Karpas-422 (cell line): Measurements from ENCODE around the gene PCBP2. TPM values are rescaled to one million over a fixed set of nuclear protein-coding genes. Genes with fewer than 3 reads are reported as not detected.

Experiments
- DNase-seq: peaks from one replicate; pipeline ENCODE4 v3.0.0-alpha.2; 2015
- H2AFZ ChIP-seq: fragments of 200-600 bp; sonication (generic); 2 replicates; pipeline ENCODE4 v1.6.1; 2014; ENCODE audit warnings: antibody characterized with exemption, low read length, mixed read lengths
- H3K27ac ChIP-seq: fragments of 200-600 bp; sonication (generic); 2 replicates; pipeline ENCODE4 v1.5.1; 2014; ENCODE audit warnings: mild to moderate bottlenecking, low read length, moderate library complexity
- H3K27me3 ChIP-seq: fragments of 200-600 bp; sonication (generic); 2 replicates; pipeline ENCODE4 v1.6.1; 2014; ENCODE audit warnings: low read length, mixed read lengths
- H3K36me3 ChIP-seq: fragments of 200-600 bp; sonication (generic); 2 replicates; pipeline ENCODE4 v1.6.1; 2014; ENCODE audit warnings: low read length, mixed read lengths; ENCODE audit not compliant: insufficient read depth
- H3K4me1 ChIP-seq: fragments of 200-600 bp; sonication (generic); 2 replicates; pipeline ENCODE4 v1.6.1; 2014; ENCODE audit warnings: mild to moderate bottlenecking, low read length, mixed read lengths
- H3K4me2 ChIP-seq: fragments of 200-600 bp; sonication (generic); 2 replicates; pipeline ENCODE4 v1.6.1; 2014; ENCODE audit warnings: low read length, low read depth, mild to moderate bottlenecking; ENCODE audit not compliant: poor library complexity, severe bottlenecking
- H3K4me3 ChIP-seq: fragments of 200-600 bp; sonication (generic); 2 replicates; pipeline ENCODE4 v1.5.1; 2014; ENCODE audit warnings: mild to moderate bottlenecking, antibody characterized with exemption, low read length, mixed read lengths
- H3K79me2 ChIP-seq: fragments of 200-600 bp; sonication (generic); 2 replicates; pipeline ENCODE4 v1.6.1; 2014; ENCODE audit warnings: mild to moderate bottlenecking, low read length, mixed read lengths
- H3K9ac ChIP-seq: fragments of 200-600 bp; sonication (generic); 2 replicates; pipeline ENCODE4 v1.6.0; 2014; ENCODE audit warnings: low read length
- H3K9me2 ChIP-seq: fragments of 200-600 bp; sonication (generic), shearing (Covaris generic); replicated peaks from 2 replicates; pipeline ENCODE4 v1.6.0; 2014; ENCODE audit warnings: mild to moderate bottlenecking, low read length, moderate library complexity; ENCODE audit not compliant: insufficient read depth
- H3K9me3 ChIP-seq: fragments of 300-700, 200-600 bp; sonication (generic); 2 replicates; pipeline ENCODE4 v1.6.1; 2014; ENCODE audit warnings: low read length, mixed read lengths
- H4K20me1 ChIP-seq: fragments of 200-600 bp; sonication (generic); 2 replicates; pipeline ENCODE4 v1.6.1; 2014; ENCODE audit warnings: mild to moderate bottlenecking, antibody characterized with exemption, low read length, low read depth; ENCODE audit not compliant: insufficient read depth
- total RNA-seq: library from RNA; depleted of rRNA; stranded (reverse); fragments of >200 nt; shearing (Covaris generic); gene quantifications from 2 replicates; pipeline ENCODE4 v1.2.3, GENCODE V29; 2014; ENCODE audit warnings: low replicate concordance

PCBP2 gene
- total RNA-seq, 1 experiment from 2014 or later, result 447 TPM

DNA sequence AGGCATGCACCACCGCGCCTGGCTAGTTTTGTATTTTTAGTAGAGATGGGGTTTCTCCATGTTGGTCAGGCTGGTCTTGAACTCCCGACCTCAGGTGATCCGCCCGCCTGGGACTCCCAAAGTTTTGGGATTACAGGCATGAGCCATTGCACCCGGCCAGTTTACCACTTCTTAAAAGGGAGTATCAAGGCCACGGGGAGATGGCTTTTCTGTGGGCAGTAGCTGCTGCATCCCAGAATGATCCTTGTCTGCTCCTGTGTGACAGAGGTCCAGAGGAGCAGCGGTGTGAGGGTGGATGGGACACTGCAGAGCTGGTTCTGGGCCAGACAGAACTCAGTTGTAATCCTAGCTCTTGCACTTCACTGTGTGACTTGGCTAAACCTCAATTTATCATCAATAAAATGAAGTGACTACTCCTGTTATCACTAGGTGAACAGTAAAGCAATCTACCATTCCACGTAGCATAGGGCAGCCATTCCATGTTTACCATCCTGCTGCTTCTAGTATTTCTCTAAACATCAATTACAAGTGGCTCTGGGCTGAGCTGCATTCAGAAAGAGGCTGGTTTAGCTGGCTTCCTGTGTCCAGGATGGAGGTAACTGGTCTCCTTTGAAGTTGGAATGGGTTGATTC is 58.4 kb downstream of the PCBP2 start:
- H3K4me2 ChIP-seq, result no peak overlapping the region

DNA sequence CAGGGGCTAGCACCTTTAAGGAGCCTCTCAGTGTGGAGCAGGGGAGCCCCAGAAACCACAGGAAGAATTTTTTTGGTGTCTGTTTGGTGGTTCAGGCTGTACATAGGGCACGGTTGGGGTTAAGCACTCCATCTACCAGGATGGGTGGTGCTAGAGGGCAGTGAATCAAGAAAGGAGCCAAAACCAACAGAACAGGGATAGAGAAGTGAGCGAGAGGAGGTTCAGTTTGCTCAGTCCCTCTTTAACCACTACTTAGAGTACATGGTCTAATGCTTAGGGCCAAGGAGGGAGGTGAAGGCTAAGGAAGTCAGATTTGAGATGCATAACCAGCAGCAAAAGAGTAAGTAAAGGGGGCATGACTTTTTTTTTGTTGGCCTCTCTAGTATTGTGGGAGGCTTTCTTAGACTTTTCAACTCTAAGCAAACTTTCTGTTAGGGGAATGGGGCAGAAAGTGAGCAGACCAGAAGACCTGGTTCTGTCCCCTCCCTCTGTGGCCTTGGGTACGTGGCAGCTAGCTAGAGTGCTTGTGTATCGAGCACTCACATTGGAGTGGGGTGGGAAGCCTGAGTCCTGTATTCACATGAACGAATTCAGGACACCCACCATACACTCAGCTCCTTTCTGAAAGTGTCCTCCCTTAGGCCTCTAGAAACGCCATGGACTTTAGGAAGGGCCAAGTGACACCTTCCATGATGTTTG is 62.0 kb downstream of the PCBP2 start:
- peaks cover 21% of the 10 kb centered on the region for H3K36me3 ChIP-seq
- no peak for DNase-seq

More for the DNA sequence above, 58.4 kb downstream of the PCBP2 start:
- Histone ChIP-seq H2AFZ (no peak overlapping the region), H3K4me1 (peaks cover 8% of the 10 kb centered on the region), H3K36me3 (peaks cover 25% of the 10 kb centered on the region), H3K79me2 (no peaks in the 10 kb centered on the region), H3K4me3 (no peak overlapping the region), H3K27ac (no peak overlapping the region), H3K9ac (no peak overlapping the region), H3K27me3 (no peaks in the 10 kb centered on the region), H3K9me2 (no peaks in the 10 kb centered on the region), H3K9me3 (no peaks in the 10 kb centered on the region), H4K20me1 (no peaks in the 10 kb centered on the region; the same call in 1 of the 2 replicates)
- no peak for DNase-seq

DNA sequence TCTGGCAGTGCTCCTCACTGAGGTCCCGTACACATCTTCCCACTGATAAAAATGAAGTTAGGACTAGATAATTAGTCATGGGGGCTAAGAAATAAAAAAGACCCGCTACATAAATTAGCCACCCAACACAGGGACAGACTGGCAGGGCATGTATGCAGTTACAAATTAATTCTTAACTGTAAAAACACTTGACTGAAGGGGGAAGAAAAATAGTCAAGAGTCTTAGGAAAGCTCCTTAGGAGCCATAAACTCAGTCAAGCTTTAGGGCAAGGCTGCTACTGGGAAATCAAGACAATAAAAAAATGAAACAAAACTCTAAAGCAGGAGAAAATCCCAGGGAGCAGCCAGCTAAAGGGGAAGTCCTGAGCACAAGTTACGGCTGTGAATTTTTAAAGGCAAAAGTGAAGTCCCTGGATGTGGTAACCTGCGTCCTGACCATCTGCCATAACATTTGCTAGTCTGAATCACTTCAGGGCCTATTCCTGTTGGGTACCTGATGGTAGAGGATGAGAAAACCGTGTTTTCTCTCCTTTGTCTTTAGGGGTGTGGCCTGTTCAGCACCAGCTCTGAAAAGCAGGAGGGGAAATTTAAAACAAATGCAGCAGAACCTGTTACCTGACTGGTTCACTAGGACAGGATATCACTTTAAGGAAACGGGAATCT is 62.9 kb downstream of the PCBP2 start:
- no peak for DNase-seq
- no peaks in the 10 kb centered on the region for H3K27me3 ChIP-seq
- no peak overlapping the region for H3K9ac ChIP-seq
- H3K4me1 ChIP-seq, result no peaks in the 10 kb centered on the region
- no peaks in the 10 kb centered on the region for H3K79me2 ChIP-seq
- peaks cover 21% of the 10 kb centered on the region for H3K36me3 ChIP-seq
- H3K27ac ChIP-seq, result no peak overlapping the region
- H3K4me2 ChIP-seq, result no peak overlapping the region
- H3K9me3 ChIP-seq, result no peaks in the 10 kb centered on the region
- H3K4me3 ChIP-seq, result no peak overlapping the region
- no peaks in the 10 kb centered on the region for H4K20me1 ChIP-seq
- H3K9me2 ChIP-seq, result no peaks in the 10 kb centered on the region
- no peak overlapping the region for H2AFZ ChIP-seq

More for the DNA sequence above, 62.0 kb downstream of the PCBP2 start:
- Histone ChIP-seq H4K20me1 (no peaks in the 10 kb centered on the region; the same call in 1 of the 2 replicates), H3K79me2 (no peaks in the 10 kb centered on the region), H3K27me3 (no peaks in the 10 kb centered on the region), H3K27ac (no peak overlapping the region), H3K4me3 (no peak overlapping the region), H3K9ac (no peak overlapping the region), H3K9me2 (no peaks in the 10 kb centered on the region), H3K4me2 (no peak overlapping the region), H3K4me1 (peaks cover 3% of the 10 kb centered on the region), H2AFZ (no peak overlapping the region), H3K9me3 (no peaks in the 10 kb centered on the region)

DNA sequence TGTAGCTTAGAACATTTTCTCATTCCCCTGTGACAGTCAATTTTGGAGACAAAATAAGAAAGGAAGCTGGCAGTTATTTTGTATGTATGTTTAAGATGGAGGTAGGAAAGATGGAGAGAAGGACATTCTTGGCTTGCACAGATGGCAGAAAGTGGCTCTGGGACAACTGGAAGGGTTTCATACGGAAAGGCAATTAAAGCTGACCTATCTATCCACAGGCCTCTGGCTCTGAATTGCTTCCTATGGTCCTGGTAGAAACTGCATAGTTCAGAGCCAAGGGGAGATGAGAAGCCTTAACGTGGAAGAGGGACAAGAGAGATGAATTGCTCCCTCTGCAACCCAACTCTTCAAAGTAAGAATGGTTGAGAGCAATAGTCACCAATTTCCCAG is 63.4 kb downstream of the PCBP2 start:
- Histone ChIP-seq H3K27me3 (no peaks in the 10 kb centered on the region), H3K4me2 (no peak overlapping the region), H2AFZ (no peak overlapping the region), H3K9me3 (no peaks in the 10 kb centered on the region), H3K79me2 (no peaks in the 10 kb centered on the region), H3K27ac (no peak overlapping the region), H3K9me2 (no peaks in the 10 kb centered on the region), H3K4me3 (no peak overlapping the region), H3K4me1 (no peaks in the 10 kb centered on the region), H3K36me3 (peaks cover 25% of the 10 kb centered on the region), H3K9ac (no peak overlapping the region), H4K20me1 (no peaks in the 10 kb centered on the region)
- DNase-seq, result no peak

DNA sequence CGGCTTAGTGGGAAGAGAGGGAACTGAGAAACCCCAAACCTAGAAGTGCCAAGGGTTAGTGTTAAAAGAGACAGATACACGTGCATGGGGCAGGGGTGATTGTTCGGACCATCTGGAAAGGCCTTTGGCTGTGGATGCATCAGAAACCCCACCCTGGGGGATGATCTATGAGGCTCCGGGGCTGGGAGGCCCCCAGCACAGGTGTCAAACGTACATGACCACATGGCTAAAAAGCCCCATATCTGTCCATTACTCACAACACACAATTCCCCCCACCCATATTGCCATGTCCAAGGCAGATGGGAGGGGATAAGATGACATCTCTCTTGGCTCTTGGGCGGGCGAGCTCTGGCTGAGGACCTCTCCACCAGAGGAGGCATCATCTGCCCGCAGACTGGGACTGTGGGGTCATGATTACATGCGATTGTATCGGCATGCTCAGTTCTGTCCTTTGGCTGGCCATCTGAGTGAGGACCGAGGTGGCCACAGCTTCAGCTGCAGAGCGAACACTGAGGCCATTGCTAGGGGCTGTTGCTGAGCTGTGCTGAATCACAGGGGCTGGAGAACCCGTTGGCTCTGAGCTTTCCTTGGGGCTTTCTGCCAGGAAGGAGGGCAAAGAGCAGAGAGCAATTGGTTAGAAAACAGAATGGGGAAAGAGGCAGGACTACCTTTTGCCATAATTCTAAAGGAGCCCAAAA is 65.0 kb downstream of the PCBP2 start:
- DNase-seq, result no peak
- H4K20me1 ChIP-seq, result no peaks in the 10 kb centered on the region
- no peaks in the 10 kb centered on the region for H3K4me1 ChIP-seq
- H3K27ac ChIP-seq, result no peak overlapping the region
- no peaks in the 10 kb centered on the region for H3K9me3 ChIP-seq
- H3K36me3 ChIP-seq, result peaks cover 33% of the 10 kb centered on the region
- H3K4me3 ChIP-seq, result no peak overlapping the region
- no peaks in the 10 kb centered on the region for H3K27me3 ChIP-seq
- no peak overlapping the region for H3K4me2 ChIP-seq
- no peak overlapping the region for H3K9ac ChIP-seq
- H2AFZ ChIP-seq, result no peak overlapping the region
- H3K9me2 ChIP-seq, result no peaks in the 10 kb centered on the region
- H3K79me2 ChIP-seq, result no peaks in the 10 kb centered on the region

DNA sequence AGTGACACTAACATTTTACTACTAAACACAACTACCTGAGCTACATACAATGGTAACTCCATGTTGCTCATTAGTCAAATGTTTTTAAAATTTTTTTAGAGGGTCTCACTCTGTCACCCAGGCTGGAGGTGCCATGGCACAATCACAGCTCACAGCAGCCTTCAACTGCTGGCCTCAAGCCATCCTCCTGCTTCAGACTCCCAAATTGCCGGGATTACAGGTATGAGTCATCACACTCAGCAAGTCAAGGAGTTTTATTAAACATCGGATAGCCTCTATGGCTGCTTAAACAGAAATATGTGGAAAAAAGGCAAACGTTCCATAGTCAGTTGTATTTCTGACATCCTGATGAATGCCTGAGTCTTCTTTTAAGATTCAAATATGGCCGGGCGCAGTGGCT is 66.5 kb downstream of the PCBP2 start:
- H3K9ac ChIP-seq, result no peak overlapping the region
- no peak overlapping the region for H3K27ac ChIP-seq
- no peak for DNase-seq
- H3K79me2 ChIP-seq, result no peaks in the 10 kb centered on the region
- no peak overlapping the region for H3K4me3 ChIP-seq
- H4K20me1 ChIP-seq, result no peaks in the 10 kb centered on the region
- no peak overlapping the region for H2AFZ ChIP-seq
- H3K4me1 ChIP-seq, result no peaks in the 10 kb centered on the region
- H3K9me2 ChIP-seq, result no peaks in the 10 kb centered on the region
- H3K36me3 ChIP-seq, result peaks cover 35% of the 10 kb centered on the region
- H3K9me3 ChIP-seq, result no peaks in the 10 kb centered on the region
- no peak overlapping the region for H3K4me2 ChIP-seq
- no peaks in the 10 kb centered on the region for H3K27me3 ChIP-seq

DNA sequence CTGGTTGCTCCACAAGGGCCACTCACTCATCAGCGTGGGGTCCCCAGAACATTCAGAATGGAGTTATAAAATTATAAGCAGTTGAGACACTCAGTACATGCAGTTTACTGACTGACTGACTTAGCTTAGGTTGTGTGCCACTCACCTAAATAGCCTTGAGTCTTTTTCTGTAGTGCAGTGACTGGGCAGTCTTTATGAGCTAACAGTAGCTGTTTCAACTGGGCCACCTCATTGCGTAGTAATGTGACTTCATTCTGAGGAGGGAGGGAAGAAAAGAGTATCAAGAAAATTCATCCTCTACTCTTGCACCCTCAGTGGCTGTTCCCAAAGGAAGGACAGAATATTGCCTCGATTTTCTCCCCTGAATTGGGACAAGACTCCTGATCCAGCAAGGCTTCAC is 71.2 kb downstream of the PCBP2 start:
- H3K27ac ChIP-seq, result no peak overlapping the region
- no peak overlapping the region for H3K4me3 ChIP-seq
- no peak overlapping the region for H3K4me2 ChIP-seq
- H3K36me3 ChIP-seq, result peaks cover 33% of the 10 kb centered on the region; the same call in 1 of the 2 replicates
- H3K4me1 ChIP-seq, result no peaks in the 10 kb centered on the region
- no peak overlapping the region for H2AFZ ChIP-seq
- no peaks in the 10 kb centered on the region for H3K9me2 ChIP-seq
- DNase-seq, result no peak
- no peaks in the 10 kb centered on the region for H3K9me3 ChIP-seq
- H3K79me2 ChIP-seq, result 0 out of 2 replicates have a peak, but pooled peaks cover 2% of the 10 kb centered on the region
- no peaks in the 10 kb centered on the region for H3K27me3 ChIP-seq
- no peaks in the 10 kb centered on the region for H4K20me1 ChIP-seq
- H3K9ac ChIP-seq, result no peak overlapping the region

DNA sequence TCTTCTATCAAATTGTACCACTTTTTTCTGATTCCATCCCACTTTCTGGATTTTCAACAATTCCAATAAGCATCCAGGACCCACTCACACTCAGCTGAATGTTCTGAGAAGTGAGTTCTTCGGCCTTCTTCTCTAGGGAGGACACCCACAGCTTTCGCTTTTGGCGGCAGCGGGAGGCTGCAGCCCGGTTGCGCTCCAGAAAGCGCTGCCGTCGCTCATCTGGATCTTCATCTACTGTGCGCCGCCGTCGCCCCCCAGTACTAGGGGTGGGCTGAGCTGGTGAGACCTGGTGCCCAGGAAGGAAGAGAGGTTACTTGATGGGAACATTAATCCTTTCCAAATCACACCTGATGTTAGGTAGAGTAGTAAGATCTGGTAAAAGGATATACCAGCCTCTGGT is 72.6 kb downstream of the PCBP2 start:
- H2AFZ ChIP-seq, result no peak overlapping the region
- H3K27me3 ChIP-seq, result no peaks in the 10 kb centered on the region
- H4K20me1 ChIP-seq, result no peaks in the 10 kb centered on the region
- no peaks in the 10 kb centered on the region for H3K9me2 ChIP-seq
- peaks cover 33% of the 10 kb centered on the region; the same call in 1 of the 2 replicates for H3K36me3 ChIP-seq
- no peak overlapping the region for H3K4me2 ChIP-seq
- H3K79me2 ChIP-seq, result 0 out of 2 replicates have a peak, but pooled peaks cover 2% of the 10 kb centered on the region
- H3K4me3 ChIP-seq, result no peak overlapping the region
- no peaks in the 10 kb centered on the region for H3K4me1 ChIP-seq
- H3K9me3 ChIP-seq, result no peaks in the 10 kb centered on the region
- no peak overlapping the region for H3K9ac ChIP-seq
- no peak for DNase-seq
- no peak overlapping the region for H3K27ac ChIP-seq
